GM04504 (cell line): ENCODE data around the gene PPP1R16B.
"Not testable (repeated sequence)": the region's sequence is repeated elsewhere in the genome, so short reads cannot be mapped to it uniquely, and the experiment has no call there.

Experiments
- DNase-seq: peaks from one replicate; pipeline ENCODE4 v3.0.0-alpha.2; 2012; ENCODE audit warnings: low read depth

The PPP1R16B gene

DNA sequence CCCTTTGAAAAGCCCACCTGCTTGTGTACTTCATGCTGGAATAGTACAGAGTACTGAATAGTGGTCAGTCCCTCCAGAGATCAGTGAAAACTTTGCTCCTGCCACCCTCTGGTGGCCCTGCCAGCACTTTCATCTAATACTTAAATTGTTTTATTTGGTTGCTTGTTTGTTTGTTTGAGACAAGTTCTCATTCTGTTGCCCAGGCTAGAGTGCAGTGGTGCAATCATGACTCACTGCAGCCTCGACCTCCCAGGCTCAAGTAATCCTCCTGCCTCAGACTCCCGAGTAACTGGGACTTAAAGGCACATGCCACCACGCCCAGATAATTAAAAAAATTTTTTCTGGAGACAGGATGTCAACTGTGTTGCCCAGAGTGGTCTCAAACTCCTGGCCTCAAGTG is 129.8 kb downstream of the PPP1R16B start:
- no peak for DNase-seq

DNA sequence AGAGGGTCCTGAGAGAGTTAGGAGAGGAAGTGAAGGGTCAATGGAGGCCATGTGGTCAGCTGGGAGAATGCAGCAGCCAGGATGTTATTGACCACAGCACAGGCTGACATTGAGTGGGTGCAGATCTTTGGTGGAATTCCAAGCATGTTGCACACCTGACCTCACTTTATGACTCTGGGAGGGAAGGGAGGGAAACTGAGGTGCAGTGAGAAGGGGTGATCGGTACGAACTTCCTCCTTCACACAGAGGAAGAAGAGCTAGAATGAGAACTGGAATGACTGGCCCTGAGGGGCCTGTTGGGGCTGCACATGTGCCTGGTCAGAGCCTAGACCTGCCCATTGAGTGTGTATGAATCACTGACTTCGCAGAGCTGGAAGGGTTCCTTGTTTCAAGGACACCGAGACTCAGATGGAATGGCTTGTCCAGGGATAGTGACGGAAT is 130.5 kb downstream of the PPP1R16B start:
- no peak for DNase-seq

DNA sequence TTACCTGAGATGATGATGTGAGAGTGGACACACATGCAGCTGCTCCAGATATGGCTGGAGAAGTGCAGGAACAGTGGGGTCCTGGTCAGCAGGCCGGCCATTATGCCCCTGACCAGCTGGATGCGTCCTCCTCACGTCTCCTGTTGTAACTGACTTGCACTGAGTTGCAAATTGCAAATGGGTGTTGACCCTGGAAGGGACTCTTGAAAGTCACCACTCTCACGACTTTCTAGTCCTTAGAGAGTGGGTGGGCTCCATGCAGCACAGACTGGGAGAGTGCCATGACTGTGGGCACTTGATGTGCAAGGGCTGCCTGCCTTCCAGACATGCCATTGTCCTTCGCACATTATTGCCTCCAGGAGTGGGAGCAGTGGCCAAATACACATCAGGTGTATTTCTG is 131.5 kb downstream of the PPP1R16B start:
- no peak for DNase-seq

DNA sequence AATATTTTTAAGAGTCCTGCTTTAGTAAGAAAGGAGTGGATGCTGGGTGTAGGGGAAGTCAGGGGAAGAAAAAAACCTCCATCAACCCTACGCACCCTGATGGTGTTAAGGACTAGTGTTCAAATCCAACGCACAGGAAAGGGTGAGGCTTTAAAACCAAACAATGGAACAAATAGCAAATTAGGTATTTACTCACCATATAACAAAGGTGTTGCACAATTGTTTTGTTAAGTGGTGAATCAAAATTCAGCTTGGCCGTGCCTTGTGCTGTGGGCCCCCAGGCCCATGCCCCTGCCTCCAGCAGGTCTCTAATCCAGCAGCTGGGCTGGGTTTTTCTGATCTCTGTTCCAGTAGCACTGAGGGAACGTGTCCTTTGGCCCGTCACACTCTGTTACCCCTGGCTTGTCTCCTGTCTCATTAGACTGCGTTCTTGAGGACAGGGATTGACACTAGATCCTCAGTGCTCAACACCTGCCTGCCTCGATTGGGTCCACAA is 132.5 kb downstream of the PPP1R16B start:
- DNase-seq = no peak

DNA sequence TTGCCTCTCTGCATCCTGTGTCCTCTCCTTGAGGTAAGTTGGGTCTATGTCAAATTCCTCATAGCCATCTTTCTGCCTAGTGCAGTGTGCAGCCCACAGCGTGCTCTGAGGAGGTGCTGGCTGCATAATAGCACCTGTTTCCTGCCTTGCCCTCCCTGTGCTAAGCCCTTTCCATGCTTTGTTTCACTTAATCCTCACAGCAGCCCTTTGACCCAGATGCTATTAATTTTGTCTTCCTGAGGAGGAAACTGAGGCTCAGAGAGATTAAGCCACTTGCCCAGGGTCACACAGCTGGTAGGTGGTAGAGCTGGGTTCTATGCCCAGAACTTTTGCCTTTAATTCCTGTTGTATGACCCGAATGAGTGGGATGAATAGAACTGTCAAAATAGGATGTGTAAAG is 134.2 kb downstream of the PPP1R16B start:
- no peak for DNase-seq

DNA sequence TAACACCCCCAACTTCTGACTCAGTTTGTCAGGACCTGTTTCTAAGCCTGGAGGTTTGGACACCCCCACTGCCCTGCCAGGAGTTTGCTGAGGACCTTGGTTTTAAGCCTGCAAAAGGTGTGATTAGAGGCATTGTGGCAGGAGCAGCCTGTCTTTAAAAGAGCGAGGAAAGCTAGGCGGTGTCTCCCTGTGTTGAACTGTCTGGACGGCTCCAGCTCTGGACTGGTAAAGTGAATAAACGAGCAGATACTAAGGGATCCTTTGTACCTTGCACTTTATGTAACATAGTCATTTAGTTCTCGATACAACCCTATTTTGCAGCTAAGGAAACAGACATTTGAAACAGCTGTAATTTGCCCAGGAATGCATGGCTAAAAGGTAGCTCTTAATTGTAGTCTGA is 135.1 kb downstream of the PPP1R16B start:
- DNase-seq = no peak

DNA sequence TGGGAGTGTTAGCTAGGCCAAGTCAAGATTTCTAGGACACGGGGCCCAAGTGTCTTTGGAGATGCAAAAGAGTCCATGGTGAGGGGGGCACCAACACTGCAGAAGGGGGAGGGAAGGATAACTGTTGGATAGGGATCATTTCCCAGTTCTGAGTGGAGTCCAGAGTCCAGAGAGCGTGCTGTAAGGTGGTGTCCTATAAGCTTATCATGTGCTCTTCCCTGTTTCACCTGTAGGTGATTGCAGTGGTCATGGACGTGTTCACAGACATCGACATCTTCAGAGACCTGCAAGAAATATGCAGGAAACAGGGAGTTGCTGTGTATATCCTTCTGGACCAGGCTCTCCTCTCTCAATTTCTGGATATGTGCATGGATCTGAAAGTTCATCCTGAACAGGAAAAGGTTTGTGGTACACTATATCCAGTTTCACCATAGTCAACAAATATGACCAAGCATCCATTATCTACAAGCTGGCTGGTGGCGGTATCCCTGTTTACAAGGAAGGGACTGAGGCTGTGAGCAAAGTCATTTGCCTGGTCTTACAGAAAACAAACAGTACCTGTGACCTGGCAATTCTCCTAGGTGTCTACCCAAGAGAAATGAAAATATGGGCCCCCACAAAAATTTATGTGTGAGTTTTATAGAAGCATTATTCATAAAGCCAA is 136.4 kb downstream of the PPP1R16B start:
- DNase-seq = no peak

DNA sequence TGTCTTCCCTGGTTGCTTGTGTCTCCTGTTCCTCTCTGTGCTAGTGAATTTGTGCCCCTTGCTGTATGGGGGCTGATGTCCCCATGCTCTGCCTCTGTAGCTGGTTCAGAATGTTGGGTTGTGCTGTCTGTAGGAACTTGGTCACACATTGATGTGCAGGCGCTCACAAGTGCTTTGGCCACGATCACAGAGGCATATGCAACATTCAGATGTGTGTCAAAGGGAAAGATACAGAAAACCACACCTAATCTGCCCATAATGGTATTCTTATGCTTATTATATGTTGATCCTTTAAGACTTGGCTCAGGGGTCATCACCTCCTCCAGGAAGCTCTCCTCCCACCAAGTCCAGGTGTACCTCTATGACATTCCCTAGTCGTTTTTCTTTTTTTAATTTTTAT is 139.5 kb downstream of the PPP1R16B start:
- no peak for DNase-seq

DNA sequence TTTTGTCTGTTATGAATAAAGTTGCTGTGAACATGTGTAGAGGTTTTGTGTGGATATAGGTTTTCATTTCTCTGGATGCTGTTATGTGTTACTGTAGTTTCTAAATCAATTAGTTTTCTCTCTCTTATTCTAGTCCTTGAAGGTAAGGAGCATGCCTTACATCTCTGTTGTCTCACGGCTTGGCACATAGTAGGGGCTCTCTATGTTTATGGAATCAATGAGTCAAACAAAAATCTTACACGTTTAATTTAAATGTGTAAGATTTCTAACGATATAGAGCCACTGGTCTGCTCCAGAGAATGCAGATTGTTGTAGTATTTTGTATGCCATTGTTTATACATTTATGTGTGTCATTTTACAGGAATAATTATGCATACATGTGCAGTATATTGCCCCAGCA is 141.3 kb downstream of the PPP1R16B start:
- no peak for DNase-seq

DNA sequence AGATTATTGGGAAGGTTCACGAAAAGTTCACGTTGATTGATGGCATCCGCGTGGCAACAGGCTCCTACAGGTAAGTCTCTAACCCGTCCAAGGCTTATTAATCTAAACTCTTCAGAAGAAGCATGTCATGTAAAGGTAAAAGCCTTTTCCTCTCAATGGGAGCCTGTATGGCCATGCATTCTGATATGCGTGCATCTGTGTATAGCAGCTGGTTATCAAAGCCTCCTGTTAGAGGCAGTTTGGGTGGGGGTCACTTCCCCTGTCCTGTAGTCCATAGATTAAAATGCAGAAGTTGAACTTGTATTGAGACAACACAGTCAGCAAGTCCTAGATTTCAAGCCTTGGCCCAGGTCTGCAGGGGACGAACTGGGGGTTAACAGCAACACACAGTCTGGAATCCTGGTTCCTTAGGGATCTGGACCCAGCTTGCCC is 142.4 kb downstream of the PPP1R16B start:
- no peak for DNase-seq

DNA sequence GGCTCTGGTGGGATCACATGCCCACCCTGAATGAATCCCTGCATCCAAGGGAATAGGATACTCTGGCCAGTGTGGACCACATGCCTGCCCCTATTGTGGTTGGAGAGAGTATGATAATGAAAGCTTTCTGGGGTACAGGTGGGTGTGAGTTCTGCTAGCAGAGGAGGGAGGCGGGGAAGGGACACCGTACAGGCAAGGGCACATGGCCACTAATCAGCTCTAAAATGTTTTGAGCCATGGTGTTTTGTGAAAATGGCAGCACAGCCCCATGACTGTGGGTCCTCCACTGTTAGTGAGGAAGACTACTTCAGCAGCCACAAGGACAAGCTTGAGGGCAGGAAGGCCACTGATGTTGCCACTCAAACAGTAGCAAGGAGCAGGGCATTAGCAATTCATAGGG is 144.8 kb downstream of the PPP1R16B start:
- DNase-seq = no peak

DNA sequence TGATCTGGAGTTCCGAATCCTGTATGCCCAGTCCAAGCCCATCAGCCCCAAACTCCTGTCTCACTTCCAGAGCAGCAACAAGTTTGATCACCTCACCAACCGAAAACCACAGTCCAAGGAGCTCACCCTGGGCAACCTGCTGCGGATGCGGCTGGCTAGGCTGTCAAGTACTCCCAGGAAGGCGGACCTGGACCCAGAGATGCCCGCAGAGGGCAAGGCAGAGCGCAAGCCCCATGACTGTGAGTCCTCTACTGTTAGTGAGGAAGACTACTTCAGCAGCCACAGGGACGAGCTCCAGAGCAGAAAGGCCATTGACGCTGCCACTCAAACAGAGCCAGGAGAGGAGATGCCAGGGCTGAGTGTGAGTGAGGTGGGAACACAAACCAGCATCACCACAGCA is 146.1 kb downstream of the PPP1R16B start:
- no peak for DNase-seq

DNA sequence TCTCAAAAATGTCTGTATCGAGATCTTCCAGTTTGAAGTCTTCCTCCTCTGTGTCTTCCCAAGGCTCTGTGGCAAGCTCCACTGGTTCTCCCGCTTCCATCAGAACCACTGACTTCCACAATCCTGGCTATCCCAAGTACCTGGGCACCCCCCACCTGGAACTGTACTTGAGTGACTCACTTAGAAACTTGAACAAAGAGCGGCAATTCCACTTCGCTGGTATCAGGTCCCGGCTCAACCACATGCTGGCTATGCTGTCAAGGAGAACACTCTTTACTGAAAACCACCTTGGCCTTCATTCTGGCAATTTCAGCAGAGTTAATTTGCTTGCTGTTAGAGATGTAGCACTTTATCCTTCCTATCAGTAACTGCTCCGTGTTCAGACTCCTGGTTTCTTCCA is 146.7 kb downstream of the PPP1R16B start:
- DNase-seq = no peak

DNA sequence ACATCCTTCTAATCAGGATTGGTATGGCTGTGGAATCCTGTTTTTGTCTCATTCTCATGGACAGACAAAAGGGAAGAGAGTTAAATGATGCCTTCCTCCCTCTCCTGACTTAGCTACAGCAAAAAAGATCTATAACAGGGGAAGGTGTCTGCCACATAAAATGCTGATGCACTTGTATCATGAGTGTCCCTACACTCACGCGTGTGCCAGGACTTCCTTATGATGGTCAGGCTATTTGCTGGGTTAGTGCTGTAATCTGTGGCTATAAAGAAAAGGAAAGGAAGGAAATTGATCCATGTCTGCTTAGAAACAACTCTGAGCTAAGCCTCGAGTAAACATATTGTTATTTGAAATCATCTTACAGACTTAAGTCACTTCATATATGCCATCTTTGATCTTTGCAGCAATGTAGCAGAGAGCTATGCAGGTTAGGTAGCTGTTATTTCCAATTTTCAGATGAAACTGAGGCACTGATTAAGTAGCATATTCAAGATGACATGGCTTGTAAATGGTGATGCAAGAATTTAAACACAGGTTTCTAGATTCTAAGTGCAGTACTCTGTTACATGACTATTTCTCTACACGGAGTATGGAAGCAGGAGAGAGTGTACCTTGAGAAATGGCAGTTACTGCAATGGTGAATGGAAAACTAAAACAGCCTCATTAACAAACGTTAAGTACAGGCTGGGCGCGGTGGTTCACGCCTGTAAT is 148.3 kb downstream of the PPP1R16B start:
- no peak for DNase-seq

DNA sequence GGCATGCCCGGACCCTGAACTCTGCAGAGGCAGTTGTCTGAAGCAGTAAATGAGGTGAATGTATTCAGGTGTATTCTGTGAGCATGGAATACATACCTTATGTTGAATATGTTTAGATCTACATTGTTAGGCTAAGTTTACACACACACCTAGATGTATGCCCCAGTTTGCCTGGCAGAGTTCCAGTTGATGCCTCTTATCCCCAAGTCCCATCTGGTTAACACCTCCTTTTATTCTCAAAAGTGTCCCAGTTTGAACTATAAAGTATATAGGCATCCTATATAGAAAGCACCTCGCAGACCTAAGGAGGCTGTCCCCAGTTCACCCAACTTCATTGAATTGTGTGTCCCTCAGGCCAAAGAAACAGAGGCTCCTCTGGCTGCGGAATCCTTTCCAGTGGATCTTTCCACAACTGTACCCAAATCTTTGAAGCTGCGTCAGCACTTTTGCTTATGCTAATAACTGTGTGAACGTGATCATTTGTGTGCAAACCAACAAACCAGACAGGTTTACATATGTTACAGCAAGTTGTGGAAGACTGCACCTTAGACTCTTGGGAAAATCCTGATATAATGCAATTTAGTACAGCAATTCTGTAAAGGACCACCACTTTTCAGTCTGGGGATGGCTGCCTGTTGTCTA is 151.9 kb downstream of the PPP1R16B start:
- DNase-seq = no peak

DNA sequence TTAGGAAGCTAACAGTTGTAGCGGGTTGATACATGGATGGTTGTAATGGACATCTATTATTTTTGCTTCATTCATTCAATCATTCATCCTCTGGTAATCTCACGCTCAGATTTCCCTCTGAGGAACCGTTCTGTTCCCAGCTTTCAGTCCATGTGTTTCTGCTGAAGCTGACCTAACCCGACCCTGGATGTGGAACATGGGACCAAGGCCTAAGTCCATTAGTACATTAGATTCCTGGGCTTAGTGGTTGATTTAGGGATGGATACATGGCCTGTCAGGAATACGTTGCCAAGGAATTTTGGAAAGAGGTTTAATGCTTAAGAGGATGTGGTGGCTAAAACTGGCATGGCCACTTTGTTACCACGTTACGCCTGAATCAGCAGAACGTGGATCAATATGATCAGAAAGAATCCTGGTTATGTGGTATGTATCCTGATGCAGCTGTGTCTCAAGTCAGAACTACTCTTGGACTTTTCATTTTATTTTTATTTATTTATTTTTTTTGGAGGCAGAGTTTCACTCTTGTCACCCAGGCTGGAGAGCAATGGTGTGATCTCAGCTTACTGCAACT is 152.5 kb downstream of the PPP1R16B start:
- DNase-seq = no peak

DNA sequence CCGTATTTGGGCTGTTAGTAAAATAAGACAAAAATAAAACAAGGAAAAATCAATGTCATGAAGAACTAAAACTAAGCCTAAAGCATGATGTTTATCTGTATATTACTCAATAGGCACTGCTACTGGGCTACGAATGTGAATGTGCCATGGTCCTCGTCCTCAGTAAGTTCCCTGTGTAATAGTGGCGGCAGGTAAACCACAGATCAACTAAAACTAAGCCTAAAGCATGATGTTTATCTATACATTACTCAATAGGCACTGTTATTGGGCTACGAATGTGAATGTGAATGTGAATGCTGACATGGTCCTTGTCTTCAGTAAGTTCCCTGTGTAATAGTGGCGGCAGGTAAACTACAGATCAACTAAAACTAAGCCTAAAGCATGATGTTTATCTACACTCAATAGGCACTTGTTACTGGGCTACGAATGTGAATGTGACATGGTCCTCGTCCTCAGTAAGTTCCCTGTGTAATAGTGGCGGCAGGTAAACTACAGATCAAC is 154.7 kb downstream of the PPP1R16B start:
- not testable (repeated sequence) for DNase-seq

DNA sequence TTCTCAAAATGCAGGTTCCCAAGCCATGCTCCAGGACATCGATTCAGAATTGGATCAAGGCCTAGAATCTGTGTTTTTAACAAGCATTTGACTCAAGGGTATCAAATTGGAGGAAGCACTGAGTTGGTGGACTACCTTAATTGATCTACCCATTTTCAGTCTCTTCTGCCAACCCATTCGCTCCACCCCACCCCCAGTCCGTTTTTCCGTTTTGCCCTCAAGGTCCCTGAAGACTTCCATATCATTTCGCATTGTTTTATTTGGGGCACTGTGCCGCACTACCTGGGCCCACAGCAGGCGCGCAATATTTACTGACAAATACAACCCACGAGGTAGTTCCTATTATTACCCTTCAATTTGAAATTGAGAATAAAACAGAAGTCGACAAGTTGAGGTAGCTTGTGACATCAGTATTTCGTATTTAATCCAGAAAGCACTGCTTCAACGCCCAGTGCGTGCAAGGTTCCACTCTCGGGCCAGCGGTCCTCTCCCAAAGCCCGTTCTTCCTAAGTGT is 156.1 kb downstream of the PPP1R16B start:
- DNase-seq = no peak

DNA sequence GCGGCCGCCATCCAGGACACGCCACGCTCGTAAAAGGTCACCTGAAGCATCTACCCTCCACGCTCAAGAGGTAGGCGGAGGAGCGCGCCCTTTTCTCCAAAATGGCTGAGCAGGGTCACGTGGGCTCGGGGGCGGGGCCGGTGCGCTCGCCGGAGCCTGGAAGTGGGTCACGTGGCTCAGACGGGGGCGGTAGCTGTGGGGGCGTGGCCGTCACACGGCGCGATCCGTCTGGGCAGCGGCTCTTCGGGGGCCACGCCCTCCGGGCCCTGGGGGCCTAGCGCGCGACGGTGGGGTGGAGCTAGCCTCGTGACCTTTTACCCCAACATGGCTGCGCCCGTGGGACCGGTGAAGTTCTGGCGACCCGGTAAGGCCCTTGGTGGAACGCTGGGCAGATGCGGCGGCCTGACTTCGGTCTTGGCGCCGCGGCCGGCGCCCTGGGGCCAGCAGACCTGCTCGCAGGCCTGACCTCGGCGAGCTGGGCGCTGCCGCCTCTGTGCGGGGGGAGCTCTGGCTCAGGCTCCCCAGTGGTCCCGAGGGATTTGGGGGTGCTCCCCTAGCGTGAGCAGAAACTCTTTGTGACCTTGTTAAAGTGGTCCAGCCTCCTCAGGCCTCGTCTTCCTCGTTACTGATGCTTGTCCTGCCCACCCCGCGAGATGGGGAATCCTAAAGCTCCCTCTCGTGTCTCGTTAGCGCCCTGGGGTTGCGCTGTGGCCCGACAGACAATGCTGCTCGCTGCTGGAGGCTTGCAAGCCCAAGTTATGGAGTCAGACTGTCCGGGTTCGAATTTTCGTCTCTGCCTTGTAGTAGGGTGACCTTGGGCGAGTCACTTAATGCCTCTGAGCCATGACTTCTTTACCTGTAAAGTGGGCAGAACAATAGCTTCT is 156.8 kb downstream of the PPP1R16B start, which contains the start of gene DHX35:
TSS of gene DHX35 (plus strand) at position 301 of the 884 bp plus-strand sequence. CDS start at position 325, 24 bp downstream.
- peak; percentile 91 for DNase-seq

DNA sequence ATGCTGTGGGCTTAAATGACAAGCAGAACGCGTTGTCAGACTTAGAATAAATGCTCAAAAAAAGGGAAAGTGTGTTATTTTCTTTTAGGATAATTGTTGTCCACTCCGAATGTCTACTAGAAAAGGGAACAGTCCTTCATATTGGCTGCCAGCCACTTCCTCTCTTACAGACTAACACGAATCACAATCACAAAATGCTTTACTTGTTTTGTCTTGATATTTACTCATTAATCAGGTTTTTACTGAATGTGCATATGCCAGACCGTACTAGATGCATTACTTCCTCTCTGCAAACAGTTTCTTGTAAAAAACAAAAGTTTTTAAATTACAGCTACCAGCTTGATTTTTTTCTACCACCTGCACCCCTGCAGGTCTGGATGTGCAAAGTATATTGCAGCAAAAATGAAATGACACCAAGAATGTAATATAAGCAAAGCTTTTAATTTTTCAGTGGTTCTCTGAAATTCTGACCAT is 157.5 kb downstream of the PPP1R16B start:
- DNase-seq = no peak

DNA sequence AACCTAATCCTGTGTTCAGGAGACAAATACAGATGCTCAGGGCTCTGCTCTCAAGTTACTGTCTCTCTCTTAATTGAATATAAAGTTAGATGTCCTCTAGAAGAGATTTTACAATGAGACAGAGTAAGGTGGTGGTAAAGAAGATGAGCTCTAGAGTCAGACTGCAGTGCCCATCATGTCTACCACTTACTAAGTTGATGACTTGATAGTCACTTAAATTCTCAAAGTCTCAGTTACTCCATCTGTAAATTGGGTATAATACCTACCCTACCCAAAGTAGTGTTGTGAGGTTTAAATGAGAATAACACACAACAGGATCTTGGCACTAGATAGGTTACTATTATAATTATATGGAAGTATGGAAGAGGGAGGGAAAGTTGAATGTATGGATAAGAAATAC is 158.2 kb downstream of the PPP1R16B start:
- DNase-seq = no peak
